Cortex of kidney (tissue), 1 donor: ENCODE results near the gene ITGB3.

Experiments used
- DNase-seq: peaks from one replicate; lab custom pipeline; 2025; lab: John Stamatoyannopoulos, UW

Gene ITGB3

DNA sequence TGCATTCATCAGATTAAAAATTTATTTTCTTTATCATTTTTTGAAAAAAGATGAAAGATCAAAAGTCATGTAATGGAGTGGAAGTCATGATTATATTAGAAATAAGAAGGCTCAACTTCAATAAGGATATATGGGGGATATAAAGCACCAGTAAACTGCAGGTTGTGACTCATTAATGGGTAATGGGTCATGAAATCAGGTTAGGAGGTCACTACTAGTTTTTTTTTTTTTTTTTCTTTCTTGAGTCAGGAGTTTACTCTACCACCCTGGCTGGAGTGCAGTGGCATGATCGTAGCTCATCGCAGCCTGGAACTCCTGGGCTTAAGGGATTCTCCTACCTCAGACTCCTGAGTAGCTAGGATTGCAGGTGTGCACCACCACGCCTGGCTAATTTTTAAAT lies 84.4 kb downstream of the ITGB3 start:
- DNase-seq = no peak

DNA sequence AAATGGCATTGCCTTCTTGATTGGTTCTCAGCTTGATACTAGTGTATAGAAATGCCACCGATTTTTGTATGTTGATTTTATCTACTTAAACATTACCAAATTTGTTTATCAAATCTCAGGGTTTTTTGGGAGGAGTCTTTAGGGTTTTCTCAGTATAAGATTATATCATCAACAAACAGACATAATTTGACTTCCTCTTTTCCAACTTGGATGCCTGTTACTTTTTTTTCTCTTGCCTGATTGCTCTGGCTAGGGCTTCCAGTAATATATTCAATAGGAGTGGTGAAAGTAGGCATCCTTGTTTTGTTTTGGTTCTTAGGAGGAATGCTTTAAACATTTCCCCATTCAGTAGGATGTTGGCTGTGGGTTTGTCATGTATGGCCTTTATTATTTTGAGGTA lies 99.2 kb downstream of the ITGB3 start:
- no peak for DNase-seq

DNA sequence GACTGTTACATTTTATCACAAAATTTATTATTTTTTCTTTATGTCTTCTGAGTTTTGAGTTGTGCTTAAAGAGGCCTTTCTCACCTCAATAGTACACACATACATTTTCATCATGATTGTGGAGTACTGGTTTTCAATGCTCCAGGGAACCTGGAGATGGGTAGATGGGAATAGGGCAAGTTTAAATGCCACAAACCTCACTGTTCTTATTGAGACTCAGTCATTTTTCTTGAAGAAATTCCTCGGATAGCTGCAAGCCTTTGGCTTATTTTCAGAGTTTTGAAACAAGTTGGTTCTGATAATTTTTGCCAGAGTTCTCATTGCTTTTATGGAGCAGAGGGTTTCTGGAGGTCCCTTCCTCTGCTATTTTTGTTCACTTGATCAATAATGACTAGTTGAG lies 105.0 kb downstream of the ITGB3 start:
- no peak for DNase-seq
